Nephron (organoid): ENCODE data around the gene UNC5C.

ENCODE experiments used
- H3K27ac Mint-ChIP-seq, 3 experiments: 2 replicates each; pipeline ENCODE4 v1.8.0; 2020; ENCODE audit warnings: mixed read lengths in 3 of 3, mild to moderate bottlenecking in 2 of 3, moderate library complexity in 1 of 3
- H3K27me3 Mint-ChIP-seq: 2 replicates; pipeline ENCODE4 v1.8.0; 2021; ENCODE audit warnings: low read depth, mild to moderate bottlenecking, moderate library complexity, mixed read lengths
- H3K36me3 Mint-ChIP-seq: 2 replicates; pipeline ENCODE4 v1.8.0; 2020; ENCODE audit warnings: low read depth, mixed read lengths
- H3K4me1 Mint-ChIP-seq: 2 replicates; pipeline ENCODE4 v1.8.0; 2020; ENCODE audit warnings: mixed read lengths
- H3K4me3 Mint-ChIP-seq, 3 experiments: 2 replicates each; pipeline ENCODE4 v1.8.0; 2020; ENCODE audit warnings: mild to moderate bottlenecking in 3 of 3, mixed read lengths in 3 of 3, moderate library complexity in 2 of 3
- H3K9me3 Mint-ChIP-seq: 2 replicates; pipeline ENCODE4 v1.8.0; 2020; ENCODE audit warnings: mixed read lengths
- TF ChIP-seq, protein P1 (sequence below), 3 experiments: fragments of 200-600 bp; sonication (generic); IDR thresholded peaks; one replicate each; pipeline ENCODE4 v1.5.0; 2021; ENCODE audit warnings: antibody characterized with exemption in 3 of 3; ENCODE audit not compliant: unreplicated experiment in 3 of 3

Gene UNC5C

GRCh38 chr4:95371476-95372224 is 177.1 kb downstream of the UNC5C start:
- H3K27ac Mint-ChIP-seq, result no peak overlapping the region
- TF ChIP-seq, protein P1, sequence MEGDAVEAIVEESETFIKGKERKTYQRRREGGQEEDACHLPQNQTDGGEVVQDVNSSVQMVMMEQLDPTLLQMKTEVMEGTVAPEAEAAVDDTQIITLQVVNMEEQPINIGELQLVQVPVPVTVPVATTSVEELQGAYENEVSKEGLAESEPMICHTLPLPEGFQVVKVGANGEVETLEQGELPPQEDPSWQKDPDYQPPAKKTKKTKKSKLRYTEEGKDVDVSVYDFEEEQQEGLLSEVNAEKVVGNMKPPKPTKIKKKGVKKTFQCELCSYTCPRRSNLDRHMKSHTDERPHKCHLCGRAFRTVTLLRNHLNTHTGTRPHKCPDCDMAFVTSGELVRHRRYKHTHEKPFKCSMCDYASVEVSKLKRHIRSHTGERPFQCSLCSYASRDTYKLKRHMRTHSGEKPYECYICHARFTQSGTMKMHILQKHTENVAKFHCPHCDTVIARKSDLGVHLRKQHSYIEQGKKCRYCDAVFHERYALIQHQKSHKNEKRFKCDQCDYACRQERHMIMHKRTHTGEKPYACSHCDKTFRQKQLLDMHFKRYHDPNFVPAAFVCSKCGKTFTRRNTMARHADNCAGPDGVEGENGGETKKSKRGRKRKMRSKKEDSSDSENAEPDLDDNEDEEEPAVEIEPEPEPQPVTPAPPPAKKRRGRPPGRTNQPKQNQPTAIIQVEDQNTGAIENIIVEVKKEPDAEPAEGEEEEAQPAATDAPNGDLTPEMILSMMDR (IDR thresholded peaks at IDR 0.05; ENCODE audit: unreplicated experiment in 3 of 3), result no peak
- H3K4me3 Mint-ChIP-seq, result no peak overlapping the region
- no peaks in the 10 kb centered on the region for H3K9me3 Mint-ChIP-seq
- H3K27me3 Mint-ChIP-seq, result no peaks in the 10 kb centered on the region
- H3K4me1 Mint-ChIP-seq, result peaks cover under 1% of the 10 kb centered on the region
- no peaks in the 10 kb centered on the region for H3K36me3 Mint-ChIP-seq

DNA sequence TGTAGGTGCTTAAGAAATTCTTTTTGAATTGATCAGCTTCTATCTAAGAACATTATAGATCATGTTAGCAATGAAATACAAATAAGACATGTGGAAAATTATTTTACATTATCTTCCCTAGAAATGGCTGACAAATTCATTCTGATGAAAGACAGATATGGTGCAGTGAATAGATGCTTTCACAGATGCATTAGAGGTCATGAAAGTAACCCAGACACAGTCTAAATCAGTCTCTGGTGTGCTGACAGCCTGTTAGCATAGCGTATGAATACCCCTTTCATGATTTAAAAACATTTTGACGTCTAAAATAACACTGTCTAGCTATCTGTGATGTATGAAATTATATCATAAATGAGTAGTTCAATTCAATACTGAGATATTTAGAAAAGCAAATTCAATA is 180.9 kb downstream of the UNC5C start:
- TF ChIP-seq, protein P1 (IDR thresholded peaks at IDR 0.05; ENCODE audit: unreplicated experiment in 3 of 3), result no peak
- no peaks in the 10 kb centered on the region for H3K36me3 Mint-ChIP-seq
- no peaks in the 10 kb centered on the region for H3K27me3 Mint-ChIP-seq
- H3K4me3 Mint-ChIP-seq, result no peak overlapping the region
- H3K9me3 Mint-ChIP-seq, result no peaks in the 10 kb centered on the region
- H3K27ac Mint-ChIP-seq, result no peak overlapping the region
- H3K4me1 Mint-ChIP-seq, result peaks cover 14% of the 10 kb centered on the region

GRCh38 chr4:95363966-95364365 is 184.8 kb downstream of the UNC5C start:
- H3K9me3 Mint-ChIP-seq, result no peaks in the 10 kb centered on the region
- no peaks in the 10 kb centered on the region for H3K36me3 Mint-ChIP-seq
- TF ChIP-seq, protein P1 (IDR thresholded peaks at IDR 0.05; ENCODE audit: unreplicated experiment in 3 of 3), result no peak

GRCh38 chr4:95363559-95363925 is 185.2 kb downstream of the UNC5C start:
- no peaks in the 10 kb centered on the region for H3K27me3 Mint-ChIP-seq

More at GRCh38 chr4:95363966-95364365, 184.8 kb downstream of the UNC5C start:
- H3K4me1 Mint-ChIP-seq, result peaks cover 33% of the 10 kb centered on the region
- no peak overlapping the region for H3K4me3 Mint-ChIP-seq
- peak overlapping the region; percentile 70 to 92 (median 74) for H3K27ac Mint-ChIP-seq
- H3K27me3 Mint-ChIP-seq, result no peaks in the 10 kb centered on the region

DNA sequence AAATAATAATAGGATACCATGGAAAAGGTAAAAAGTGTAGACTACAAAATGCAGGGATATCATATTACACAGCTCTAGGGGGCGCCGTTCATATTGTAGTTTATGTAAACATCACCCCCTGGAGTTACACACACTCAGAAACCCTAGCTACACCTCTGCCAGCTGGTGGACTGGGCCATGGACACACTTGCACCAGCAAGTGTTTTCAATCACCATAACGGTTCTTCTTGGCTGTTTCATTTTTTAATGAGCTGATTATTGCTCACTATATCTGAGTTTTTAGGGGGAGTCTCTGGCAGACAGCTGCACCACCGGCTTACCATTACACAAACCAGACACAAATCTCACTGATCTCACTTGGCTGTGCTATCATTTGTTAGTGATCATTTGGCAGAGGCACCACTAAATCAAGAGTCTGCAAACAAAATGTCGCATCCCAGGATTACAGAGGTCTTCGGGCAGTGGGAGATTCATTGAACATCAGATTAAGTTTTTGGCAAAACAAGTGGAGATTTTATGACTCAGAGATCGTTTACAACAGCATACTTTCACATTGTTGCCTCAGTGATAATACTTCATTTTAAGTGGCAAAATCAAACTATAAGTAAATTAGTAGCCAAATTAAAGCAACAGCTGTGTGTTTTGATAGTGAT is 185.7 kb downstream of the UNC5C start:
- Mint-ChIP-seq H3K27me3 (no peaks in the 10 kb centered on the region), H3K36me3 (peaks cover under 1% of the 10 kb centered on the region), H3K4me1 (peaks cover 42% of the 10 kb centered on the region), H3K27ac (peak overlapping the region; percentile 56 to 92 (median 70)), H3K4me3 (peak overlapping the region in 2 of 3 experiments; percentile 0 to 14), H3K9me3 (no peaks in the 10 kb centered on the region)
- TF ChIP-seq, protein P1 (IDR thresholded peaks at IDR 0.05; ENCODE audit: unreplicated experiment in 3 of 3), result peak; percentile 19 to 36 (median 30)

More at GRCh38 chr4:95363559-95363925, 185.2 kb downstream of the UNC5C start:
- Mint-ChIP-seq H3K9me3 (no peaks in the 10 kb centered on the region), H3K4me1 (peaks cover 37% of the 10 kb centered on the region), H3K27ac (peak overlapping the region; percentile 70 to 92 (median 74)), H3K4me3 (no peak overlapping the region), H3K36me3 (no peaks in the 10 kb centered on the region)
- TF ChIP-seq, protein P1 (IDR thresholded peaks at IDR 0.05; ENCODE audit: unreplicated experiment in 3 of 3), result no peak
